GM23338 (cell line): ENCODE results near the gene NDUFB6. TPM values are rescaled to one million over a fixed set of nuclear protein-coding genes. Genes with fewer than 3 reads are reported as not detected.

Source experiments
- ATAC-seq: fragments of 200-7000 bp; cut with Tn5 transposase; 3 replicates; pipeline ENCODE4 v1.9.1; 2020
- DNase-seq: peaks from one replicate; pipeline ENCODE4 v3.0.0-alpha.2; 2015; ENCODE audit warnings: low spot score
- H2AFZ ChIP-seq: fragments of 200-600 bp; sonication (generic); 2 replicates; pipeline ENCODE4 v1.8.0; 2016; ENCODE audit warnings: antibody characterized with exemption, mild to moderate bottlenecking, moderate library complexity
- H3F3A ChIP-seq: fragments of 200-600 bp; sonication (generic); replicated peaks from 2 replicates; pipeline ENCODE4 v1.8.0; 2017; ENCODE audit warnings: antibody characterized with exemption, mixed run types, low read depth
- H3K27ac ChIP-seq: fragments of 200-600 bp; sonication (generic); 2 replicates; pipeline ENCODE4 v1.6.1; 2016; ENCODE audit warnings: low read depth
- H3K27me3 ChIP-seq: fragments of 200-600 bp; sonication (generic); 2 replicates; pipeline ENCODE4 v1.8.0; 2016; ENCODE audit warnings: mild to moderate bottlenecking, mixed run types, moderate library complexity; ENCODE audit not compliant: insufficient read depth
- H3K36me3 ChIP-seq: fragments of 200-600 bp; sonication (generic); 2 replicates; pipeline ENCODE4 v1.8.0; 2016; ENCODE audit warnings: mild to moderate bottlenecking; ENCODE audit not compliant: insufficient read depth
- H3K4me1 ChIP-seq: fragments of 200-600 bp; sonication (generic); 2 replicates; pipeline ENCODE4 v1.8.0; 2016; ENCODE audit warnings: mild to moderate bottlenecking, moderate library complexity; ENCODE audit not compliant: insufficient read depth
- H3K4me2 ChIP-seq: fragments of 200-600 bp; sonication (generic); 2 replicates; pipeline ENCODE4 v1.7.1; 2017; ENCODE audit warnings: mixed run types
- H3K4me3 ChIP-seq: fragments of 200-600 bp; sonication (generic); 2 replicates; pipeline ENCODE4 v1.6.1; 2016; ENCODE audit warnings: mixed run types
- H3K79me2 ChIP-seq: fragments of 200-600 bp; sonication (generic); replicated peaks from 2 replicates; pipeline ENCODE4 v1.8.0; 2017; ENCODE audit warnings: mild to moderate bottlenecking; ENCODE audit not compliant: insufficient read depth
- H3K9me2 ChIP-seq: fragments of 200-600 bp; sonication (generic); 2 replicates; pipeline ENCODE4 v1.8.0; 2017; ENCODE audit not compliant: insufficient read depth
- H4K20me1 ChIP-seq: fragments of 200-600 bp; sonication (generic); replicated peaks from 2 replicates; pipeline ENCODE4 v1.8.0; 2017; ENCODE audit warnings: mild to moderate bottlenecking; ENCODE audit not compliant: insufficient read depth
- H3K27ac Mint-ChIP-seq: 2 replicates; pipeline ENCODE4 v1.8.0; 2020; ENCODE audit warnings: inconsistent platforms, mild to moderate bottlenecking, moderate library complexity, mixed read lengths
- H3K27me3 Mint-ChIP-seq: 3 replicates; pipeline ENCODE4 v1.8.0; 2022; ENCODE audit warnings: low read depth, mild to moderate bottlenecking, moderate library complexity, mixed read lengths, inconsistent platforms; ENCODE audit not compliant: insufficient read depth, poor library complexity
- H3K36me3 Mint-ChIP-seq: 3 replicates; pipeline ENCODE4 v1.8.0; 2021; ENCODE audit warnings: low read depth, mild to moderate bottlenecking, inconsistent platforms, moderate library complexity, mixed read lengths
- H3K4me1 Mint-ChIP-seq: 3 replicates; pipeline ENCODE4 v1.8.0; 2020; ENCODE audit warnings: mild to moderate bottlenecking, inconsistent platforms, mixed read lengths
- H3K4me3 Mint-ChIP-seq: 3 replicates; pipeline ENCODE4 v1.8.0; 2021; ENCODE audit warnings: moderate library complexity, mild to moderate bottlenecking, inconsistent platforms, mixed read lengths
- H3K9me3 Mint-ChIP-seq: 3 replicates; pipeline ENCODE4 v1.8.0; 2020; ENCODE audit warnings: moderate library complexity, mild to moderate bottlenecking, inconsistent platforms, mixed read lengths
- CREB1 ChIP-seq: fragments of 250-450 bp; sonication (Bioruptor Pico); IDR thresholded peaks from 2 replicates; pipeline ENCODE4 v1.5.0; 2020; ENCODE audit warnings: low read depth, mild to moderate bottlenecking, moderate library complexity
- EZH2 ChIP-seq: fragments of 200-600 bp; sonication (generic); IDR thresholded peaks from one replicate; pipeline ENCODE4 v1.8.0; 2017; ENCODE audit warnings: antibody characterized with exemption, mild to moderate bottlenecking, low read depth; ENCODE audit not compliant: unreplicated experiment
- EZH2phosphoT487 ChIP-seq: fragments of 200-600 bp; sonication (generic); IDR thresholded peaks from one replicate; pipeline ENCODE4 v1.8.1; 2018; ENCODE audit warnings: antibody characterized with exemption; ENCODE audit not compliant: unreplicated experiment
- JUNB ChIP-seq: IDR thresholded peaks from one replicate; pipeline ENCODE4 v1.6.1; 2016; ENCODE audit warnings: antibody characterized with exemption; ENCODE audit not compliant: unreplicated experiment
- NANOG ChIP-seq: IDR thresholded peaks from 2 replicates; pipeline ENCODE4 v1.6.1; 2016; ENCODE audit warnings: antibody characterized with exemption, borderline replicate concordance
- POLR2AphosphoS5 ChIP-seq: IDR thresholded peaks from 2 replicates; pipeline ENCODE4 v1.6.1; 2016; ENCODE audit warnings: antibody characterized with exemption, low read depth
- STAT1 ChIP-seq: IDR thresholded peaks from one replicate; pipeline ENCODE4 v1.6.1; 2016; ENCODE audit warnings: antibody characterized with exemption; ENCODE audit not compliant: unreplicated experiment
- ZNF114 ChIP-seq: fragments of 250-450 bp; sonication (Bioruptor Pico); IDR thresholded peaks from 2 replicates; pipeline ENCODE4 v1.5.0; 2020; ENCODE audit warnings: mild to moderate bottlenecking, moderate library complexity
- ZNF331 ChIP-seq: fragments of 250-450 bp; sonication (Bioruptor Pico); IDR thresholded peaks from 2 replicates; pipeline ENCODE4 v1.5.0; 2020; ENCODE audit warnings: low read depth, mild to moderate bottlenecking, moderate library complexity
- polyA plus RNA-seq: library from polyadenylated mRNA; unstranded; fragments of >200 nt; fragmentation: Nextera tagmentation; extraction: Ambion mirVana; gene quantifications from 2 replicates; pipeline ENCODE4 v1.2.1, GENCODE V29; 2016
- total RNA-seq: library from RNA; depleted of rRNA; stranded (reverse); fragments of >200 nt; shearing (Covaris generic); gene quantifications from 2 replicates; pipeline ENCODE4 v1.2.3, GENCODE V29; 2014
- TF ChIP-seq, protein P1 (sequence below): fragments of 250-450 bp; sonication (Bioruptor Pico); IDR thresholded peaks from 2 replicates; pipeline ENCODE4 v1.5.0; 2020; ENCODE audit warnings: mild to moderate bottlenecking, moderate library complexity
- TF ChIP-seq, protein P2 (sequence below): IDR thresholded peaks from one replicate; pipeline ENCODE4 v1.6.1; 2018; ENCODE audit warnings: antibody characterized with exemption; ENCODE audit not compliant: unreplicated experiment
- TF ChIP-seq, protein P3 (sequence below), 2 experiments: fragments of 200-600 bp in 1 of 2; sonication (generic) in 1 of 2; conservative IDR thresholded peaks; 2 replicates each; pipeline versions ENCODE4 v1.5.1 to v1.6.1; 2016 to 2017; ENCODE audit warnings: antibody characterized with exemption in 2 of 2, low read depth in 2 of 2, mild to moderate bottlenecking in 2 of 2, moderate library complexity in 1 of 2
- TF ChIP-seq, protein P4 (sequence below): IDR thresholded peaks from 2 replicates; pipeline ENCODE4 v1.6.1; 2016; ENCODE audit warnings: antibody characterized with exemption

The NDUFB6 gene
- total and polyA plus RNA-seq, 2 experiments from 2014 or later, result 56.5 to 231 TPM

DNA sequence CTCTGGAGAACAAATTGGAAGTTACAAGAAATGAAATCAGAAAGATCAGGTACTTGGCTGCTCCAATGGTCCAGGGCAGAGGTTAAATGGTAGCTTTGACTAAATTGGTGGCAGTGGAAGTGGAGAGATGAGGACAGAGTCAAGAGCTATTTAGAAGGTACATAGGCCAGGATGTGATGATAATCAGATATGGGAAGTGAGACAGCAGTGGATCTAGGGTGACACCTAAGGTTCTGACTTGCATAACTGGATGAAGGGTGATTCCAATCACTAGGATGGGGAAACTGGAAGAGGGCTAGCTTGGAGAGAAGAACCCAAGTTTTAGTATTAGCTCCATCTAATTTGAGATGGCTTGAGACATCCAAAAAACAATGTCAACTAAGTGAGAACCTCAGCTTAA is 24.0 kb upstream of the NDUFB6 start:
- H3K27ac Mint-ChIP-seq, result no peak overlapping the region
- no peak for ATAC-seq
- no peak for TF ChIP-seq EZH2phosphoT487
- TF ChIP-seq, protein P1, sequence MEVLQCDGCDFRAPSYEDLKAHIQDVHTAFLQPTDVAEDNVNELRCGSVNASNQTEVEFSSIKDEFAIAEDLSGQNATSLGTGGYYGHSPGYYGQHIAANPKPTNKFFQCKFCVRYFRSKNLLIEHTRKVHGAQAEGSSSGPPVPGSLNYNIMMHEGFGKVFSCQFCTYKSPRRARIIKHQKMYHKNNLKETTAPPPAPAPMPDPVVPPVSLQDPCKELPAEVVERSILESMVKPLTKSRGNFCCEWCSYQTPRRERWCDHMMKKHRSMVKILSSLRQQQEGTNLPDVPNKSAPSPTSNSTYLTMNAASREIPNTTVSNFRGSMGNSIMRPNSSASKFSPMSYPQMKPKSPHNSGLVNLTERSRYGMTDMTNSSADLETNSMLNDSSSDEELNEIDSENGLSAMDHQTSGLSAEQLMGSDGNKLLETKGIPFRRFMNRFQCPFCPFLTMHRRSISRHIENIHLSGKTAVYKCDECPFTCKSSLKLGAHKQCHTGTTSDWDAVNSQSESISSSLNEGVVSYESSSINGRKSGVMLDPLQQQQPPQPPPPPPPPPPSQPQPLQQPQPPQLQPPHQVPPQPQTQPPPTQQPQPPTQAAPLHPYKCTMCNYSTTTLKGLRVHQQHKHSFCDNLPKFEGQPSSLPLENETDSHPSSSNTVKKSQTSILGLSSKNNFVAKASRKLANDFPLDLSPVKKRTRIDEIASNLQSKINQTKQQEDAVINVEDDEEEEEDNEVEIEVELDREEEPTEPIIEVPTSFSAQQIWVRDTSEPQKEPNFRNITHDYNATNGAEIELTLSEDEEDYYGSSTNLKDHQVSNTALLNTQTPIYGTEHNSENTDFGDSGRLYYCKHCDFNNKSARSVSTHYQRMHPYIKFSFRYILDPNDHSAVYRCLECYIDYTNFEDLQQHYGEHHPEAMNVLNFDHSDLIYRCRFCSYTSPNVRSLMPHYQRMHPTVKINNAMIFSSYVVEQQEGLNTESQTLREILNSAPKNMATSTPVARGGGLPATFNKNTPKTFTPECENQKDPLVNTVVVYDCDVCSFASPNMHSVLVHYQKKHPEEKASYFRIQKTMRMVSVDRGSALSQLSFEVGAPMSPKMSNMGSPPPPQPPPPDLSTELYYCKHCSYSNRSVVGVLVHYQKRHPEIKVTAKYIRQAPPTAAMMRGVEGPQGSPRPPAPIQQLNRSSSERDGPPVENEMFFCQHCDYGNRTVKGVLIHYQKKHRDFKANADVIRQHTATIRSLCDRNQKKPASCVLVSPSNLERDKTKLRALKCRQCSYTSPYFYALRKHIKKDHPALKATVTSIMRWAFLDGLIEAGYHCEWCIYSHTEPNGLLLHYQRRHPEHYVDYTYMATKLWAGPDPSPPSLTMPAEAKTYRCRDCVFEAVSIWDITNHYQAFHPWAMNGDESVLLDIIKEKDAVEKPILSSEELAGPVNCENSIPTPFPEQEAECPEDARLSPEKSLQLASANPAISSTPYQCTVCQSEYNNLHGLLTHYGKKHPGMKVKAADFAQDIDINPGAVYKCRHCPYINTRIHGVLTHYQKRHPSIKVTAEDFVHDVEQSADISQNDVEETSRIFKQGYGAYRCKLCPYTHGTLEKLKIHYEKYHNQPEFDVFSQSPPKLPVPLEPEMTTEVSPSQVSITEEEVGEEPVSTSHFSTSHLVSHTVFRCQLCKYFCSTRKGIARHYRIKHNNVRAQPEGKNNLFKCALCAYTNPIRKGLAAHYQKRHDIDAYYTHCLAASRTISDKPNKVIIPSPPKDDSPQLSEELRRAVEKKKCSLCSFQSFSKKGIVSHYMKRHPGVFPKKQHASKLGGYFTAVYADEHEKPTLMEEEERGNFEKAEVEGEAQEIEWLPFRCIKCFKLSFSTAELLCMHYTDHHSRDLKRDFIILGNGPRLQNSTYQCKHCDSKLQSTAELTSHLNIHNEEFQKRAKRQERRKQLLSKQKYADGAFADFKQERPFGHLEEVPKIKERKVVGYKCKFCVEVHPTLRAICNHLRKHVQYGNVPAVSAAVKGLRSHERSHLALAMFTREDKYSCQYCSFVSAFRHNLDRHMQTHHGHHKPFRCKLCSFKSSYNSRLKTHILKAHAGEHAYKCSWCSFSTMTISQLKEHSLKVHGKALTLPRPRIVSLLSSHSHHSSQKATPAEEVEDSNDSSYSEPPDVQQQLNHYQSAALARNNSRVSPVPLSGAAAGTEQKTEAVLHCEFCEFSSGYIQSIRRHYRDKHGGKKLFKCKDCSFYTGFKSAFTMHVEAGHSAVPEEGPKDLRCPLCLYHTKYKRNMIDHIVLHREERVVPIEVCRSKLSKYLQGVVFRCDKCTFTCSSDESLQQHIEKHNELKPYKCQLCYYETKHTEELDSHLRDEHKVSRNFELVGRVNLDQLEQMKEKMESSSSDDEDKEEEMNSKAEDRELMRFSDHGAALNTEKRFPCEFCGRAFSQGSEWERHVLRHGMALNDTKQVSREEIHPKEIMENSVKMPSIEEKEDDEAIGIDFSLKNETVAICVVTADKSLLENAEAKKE (CRISPR knock-in tag), result no peak
- no peak for TF ChIP-seq EZH2
- TF ChIP-seq, protein P2, sequence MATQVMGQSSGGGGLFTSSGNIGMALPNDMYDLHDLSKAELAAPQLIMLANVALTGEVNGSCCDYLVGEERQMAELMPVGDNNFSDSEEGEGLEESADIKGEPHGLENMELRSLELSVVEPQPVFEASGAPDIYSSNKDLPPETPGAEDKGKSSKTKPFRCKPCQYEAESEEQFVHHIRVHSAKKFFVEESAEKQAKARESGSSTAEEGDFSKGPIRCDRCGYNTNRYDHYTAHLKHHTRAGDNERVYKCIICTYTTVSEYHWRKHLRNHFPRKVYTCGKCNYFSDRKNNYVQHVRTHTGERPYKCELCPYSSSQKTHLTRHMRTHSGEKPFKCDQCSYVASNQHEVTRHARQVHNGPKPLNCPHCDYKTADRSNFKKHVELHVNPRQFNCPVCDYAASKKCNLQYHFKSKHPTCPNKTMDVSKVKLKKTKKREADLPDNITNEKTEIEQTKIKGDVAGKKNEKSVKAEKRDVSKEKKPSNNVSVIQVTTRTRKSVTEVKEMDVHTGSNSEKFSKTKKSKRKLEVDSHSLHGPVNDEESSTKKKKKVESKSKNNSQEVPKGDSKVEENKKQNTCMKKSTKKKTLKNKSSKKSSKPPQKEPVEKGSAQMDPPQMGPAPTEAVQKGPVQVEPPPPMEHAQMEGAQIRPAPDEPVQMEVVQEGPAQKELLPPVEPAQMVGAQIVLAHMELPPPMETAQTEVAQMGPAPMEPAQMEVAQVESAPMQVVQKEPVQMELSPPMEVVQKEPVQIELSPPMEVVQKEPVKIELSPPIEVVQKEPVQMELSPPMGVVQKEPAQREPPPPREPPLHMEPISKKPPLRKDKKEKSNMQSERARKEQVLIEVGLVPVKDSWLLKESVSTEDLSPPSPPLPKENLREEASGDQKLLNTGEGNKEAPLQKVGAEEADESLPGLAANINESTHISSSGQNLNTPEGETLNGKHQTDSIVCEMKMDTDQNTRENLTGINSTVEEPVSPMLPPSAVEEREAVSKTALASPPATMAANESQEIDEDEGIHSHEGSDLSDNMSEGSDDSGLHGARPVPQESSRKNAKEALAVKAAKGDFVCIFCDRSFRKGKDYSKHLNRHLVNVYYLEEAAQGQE, result no peak
- TF ChIP-seq CREB1, result no peak
- no peak for TF ChIP-seq STAT1
- no peak for TF ChIP-seq ZNF331 (CRISPR knock-in tag)
- TF ChIP-seq, protein P3, sequence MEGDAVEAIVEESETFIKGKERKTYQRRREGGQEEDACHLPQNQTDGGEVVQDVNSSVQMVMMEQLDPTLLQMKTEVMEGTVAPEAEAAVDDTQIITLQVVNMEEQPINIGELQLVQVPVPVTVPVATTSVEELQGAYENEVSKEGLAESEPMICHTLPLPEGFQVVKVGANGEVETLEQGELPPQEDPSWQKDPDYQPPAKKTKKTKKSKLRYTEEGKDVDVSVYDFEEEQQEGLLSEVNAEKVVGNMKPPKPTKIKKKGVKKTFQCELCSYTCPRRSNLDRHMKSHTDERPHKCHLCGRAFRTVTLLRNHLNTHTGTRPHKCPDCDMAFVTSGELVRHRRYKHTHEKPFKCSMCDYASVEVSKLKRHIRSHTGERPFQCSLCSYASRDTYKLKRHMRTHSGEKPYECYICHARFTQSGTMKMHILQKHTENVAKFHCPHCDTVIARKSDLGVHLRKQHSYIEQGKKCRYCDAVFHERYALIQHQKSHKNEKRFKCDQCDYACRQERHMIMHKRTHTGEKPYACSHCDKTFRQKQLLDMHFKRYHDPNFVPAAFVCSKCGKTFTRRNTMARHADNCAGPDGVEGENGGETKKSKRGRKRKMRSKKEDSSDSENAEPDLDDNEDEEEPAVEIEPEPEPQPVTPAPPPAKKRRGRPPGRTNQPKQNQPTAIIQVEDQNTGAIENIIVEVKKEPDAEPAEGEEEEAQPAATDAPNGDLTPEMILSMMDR (conservative IDR thresholded peaks at IDR 0.05; ENCODE audit: low read depth in 2 of 2), result no peak
- TF ChIP-seq ZNF114 (CRISPR knock-in tag), result no peak
- TF ChIP-seq, protein P4, sequence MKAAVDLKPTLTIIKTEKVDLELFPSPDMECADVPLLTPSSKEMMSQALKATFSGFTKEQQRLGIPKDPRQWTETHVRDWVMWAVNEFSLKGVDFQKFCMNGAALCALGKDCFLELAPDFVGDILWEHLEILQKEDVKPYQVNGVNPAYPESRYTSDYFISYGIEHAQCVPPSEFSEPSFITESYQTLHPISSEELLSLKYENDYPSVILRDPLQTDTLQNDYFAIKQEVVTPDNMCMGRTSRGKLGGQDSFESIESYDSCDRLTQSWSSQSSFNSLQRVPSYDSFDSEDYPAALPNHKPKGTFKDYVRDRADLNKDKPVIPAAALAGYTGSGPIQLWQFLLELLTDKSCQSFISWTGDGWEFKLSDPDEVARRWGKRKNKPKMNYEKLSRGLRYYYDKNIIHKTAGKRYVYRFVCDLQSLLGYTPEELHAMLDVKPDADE, result no peak
- no peak for TF ChIP-seq NANOG
- TF ChIP-seq POLR2AphosphoS5, result no peak
- no peak for TF ChIP-seq JUNB

More for the DNA sequence above, 24.0 kb upstream of the NDUFB6 start:
- Histone ChIP-seq H3K9me2 (peaks cover 9% of the 10 kb centered on the region; the same call in 1 of the 2 replicates), H3K4me3 (no peak overlapping the region), H2AFZ (no peak overlapping the region), H3K79me2 (no peaks in the 10 kb centered on the region), H4K20me1 (no peaks in the 10 kb centered on the region), H3K27ac (no peak overlapping the region), H3K4me2 (no peak overlapping the region), H3F3A (no peaks in the 10 kb centered on the region), H3K27me3 (no peaks in the 10 kb centered on the region), H3K4me1 (no peaks in the 10 kb centered on the region), H3K36me3 (no peaks in the 10 kb centered on the region)
- H3K27me3 Mint-ChIP-seq, result peaks cover 3% of the 10 kb centered on the region
- H3K9me3 Mint-ChIP-seq, result no peaks in the 10 kb centered on the region; the same call in 2 of the 3 replicates
- no peak for DNase-seq
- no peak overlapping the region for H3K4me3 Mint-ChIP-seq
- H3K4me1 Mint-ChIP-seq, result no peaks in the 10 kb centered on the region
- H3K36me3 Mint-ChIP-seq, result no peaks in the 10 kb centered on the region
